Stimulated activated CD8-positive, alpha-beta memory T cell treated with anti-CD3 and anti-CD28 coated beads, Interleukin-4, amount 100 ng/mL, for 48 hours (primary cell): Measurements from ENCODE around the gene PPP2R3A.
A peak's percentile ranks its signal among the peaks of the same experiment; 100 is the strongest.

ENCODE experiments used
- DNase-seq: peaks from one replicate; pipeline ENCODE4 v3.0.0-alpha.2; 2020

PPP2R3A gene

DNA sequence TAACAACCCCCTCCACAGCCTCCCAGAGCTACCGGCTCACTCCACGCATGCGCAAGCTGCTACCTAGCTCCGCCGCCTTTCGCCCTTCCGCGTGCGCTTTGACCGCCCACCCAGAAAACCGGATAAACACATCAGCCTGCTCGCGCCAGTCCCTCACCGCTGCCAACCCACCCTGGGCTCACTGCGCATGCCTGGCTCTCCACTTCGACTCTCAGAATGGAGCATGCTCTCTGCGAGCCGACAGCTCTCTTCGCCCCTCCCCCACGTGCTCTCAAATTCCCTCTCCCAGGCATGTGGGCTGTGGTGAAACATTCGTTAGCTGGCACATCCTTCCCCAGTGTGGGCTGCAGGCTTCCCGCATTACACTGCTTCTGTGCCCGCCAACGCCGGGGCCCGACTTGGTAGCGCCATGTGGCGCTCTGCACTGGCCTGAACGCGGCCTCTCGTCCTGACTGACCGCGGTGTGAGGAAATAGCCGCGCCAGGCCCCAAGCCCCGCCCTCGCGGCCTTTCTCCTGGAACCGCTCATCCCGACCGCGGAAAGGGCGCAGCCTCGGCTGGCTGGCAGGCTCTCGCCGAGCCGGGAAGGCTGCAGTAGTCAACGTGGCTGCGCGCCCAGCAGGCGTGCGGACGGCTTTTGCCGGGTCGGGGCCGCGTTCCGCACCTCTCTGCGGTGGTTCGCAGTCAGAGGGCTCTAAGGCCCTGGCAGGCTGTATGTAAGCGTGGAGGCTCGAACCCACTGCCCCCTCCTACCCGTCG lies 231.1 kb downstream of the PPP2R3A start:
- DNase-seq, result peak; percentile 100

GRCh38 chr3:136197159-136197793 lies 231.7 kb downstream of the PPP2R3A start:
- DNase-seq, result no peak
